Endodermal cell (in vitro differentiated cells): ENCODE results near the gene CPAMD8. TPM values are rescaled to one million over a fixed set of nuclear protein-coding genes. Genes with fewer than 3 reads are reported as not detected.
"Not testable (repeated sequence)": the region's sequence is repeated elsewhere in the genome, so short reads cannot be mapped to it uniquely, and the experiment has no call there.

Source experiments
- DNase-seq: peaks from one replicate; pipeline ENCODE4 v3.0.0-alpha.2; 2017
- H3K27ac ChIP-seq: 2 replicates; pipeline ENCODE4 v1.5.1; 2013; ENCODE audit warnings: mild to moderate bottlenecking, low read depth, low read length, moderate library complexity
- H3K27me3 ChIP-seq: 2 replicates; pipeline ENCODE4 v1.6.1; 2013; ENCODE audit warnings: mild to moderate bottlenecking, low read length, moderate library complexity; ENCODE audit not compliant: insufficient read depth, control insufficient read depth, poor library complexity, severe bottlenecking
- H3K36me3 ChIP-seq: 2 replicates; pipeline ENCODE4 v1.7.0; 2013; ENCODE audit warnings: mild to moderate bottlenecking, low read length, moderate library complexity; ENCODE audit not compliant: control insufficient read depth, insufficient read depth
- H3K4me1 ChIP-seq: one replicate; pipeline ENCODE4 v1.7.0; 2013; ENCODE audit warnings: low read length; ENCODE audit not compliant: control insufficient read depth, insufficient read depth
- H3K4me3 ChIP-seq: 2 replicates; pipeline ENCODE4 v1.5.1; 2013; ENCODE audit warnings: mild to moderate bottlenecking, low read length, moderate library complexity
- H3K9ac ChIP-seq: 2 replicates; pipeline ENCODE4 v1.6.1; 2013; ENCODE audit warnings: mild to moderate bottlenecking, low read length, moderate library complexity; ENCODE audit not compliant: poor library complexity, severe bottlenecking; ENCODE audit errors: extremely low read depth
- H3K9me3 ChIP-seq: 2 replicates; pipeline ENCODE4 v1.6.1; 2013; ENCODE audit warnings: mild to moderate bottlenecking, low read length, moderate library complexity; ENCODE audit not compliant: control insufficient read depth
- H3K27ac Mint-ChIP-seq: 2 replicates; pipeline ENCODE4 v1.8.0; 2020; ENCODE audit warnings: mixed read lengths
- H3K27me3 Mint-ChIP-seq: 2 replicates; pipeline ENCODE4 v1.8.0; 2021; ENCODE audit warnings: mild to moderate bottlenecking, mixed read lengths; ENCODE audit not compliant: insufficient read depth
- H3K36me3 Mint-ChIP-seq: 2 replicates; pipeline ENCODE4 v1.8.0; 2020; ENCODE audit warnings: low read depth, mixed read lengths
- H3K4me1 Mint-ChIP-seq: 2 replicates; pipeline ENCODE4 v1.8.0; 2020; ENCODE audit warnings: mixed read lengths
- H3K4me3 Mint-ChIP-seq: 2 replicates; pipeline ENCODE4 v1.8.0; 2020; ENCODE audit warnings: mild to moderate bottlenecking, moderate library complexity, mixed read lengths
- H3K9me3 Mint-ChIP-seq: 2 replicates; pipeline ENCODE4 v1.8.0; 2020; ENCODE audit warnings: mild to moderate bottlenecking, mixed read lengths
- CTCF ChIP-seq: fragments of 200-600 bp; sonication (generic); conservative IDR thresholded peaks from 2 replicates; pipeline ENCODE4 v1.5.0; 2021; ENCODE audit warnings: antibody characterized with exemption, mild to moderate bottlenecking
- WGBS, 2 experiments: methylation state at CpG; one replicate each; pipeline versions ENCODE4 v1.1.5 to v1.1.7; 2013; ENCODE audit warnings: missing lambda C conversion rate in 2 of 2, mixed read lengths in 1 of 2; ENCODE audit not compliant: insufficient coverage in 1 of 2, insufficient read length in 1 of 2; 5-methylcytosine and 5-hydroxymethylcytosine counted together
- total RNA-seq, 2 donors: library from RNA; stranded (reverse); fragmentation: NEBNext Ultra II Directional in 1 of 2; extraction: Animal tissue kit (Norgen Biotek cat#: 25700) in 1 of 2; gene quantifications; 2 replicates in 1 of 2; 3 replicates in 1 of 2; pipeline ENCODE4 v1.2.1, GENCODE V29; 2021

The CPAMD8 gene
- total RNA-seq, 2 donors from 2014 or later, result 19.7 to 22.9 TPM

GRCh38 chr19:16944626-16945363 lies 81.8 kb downstream of the CPAMD8 start:
- no peaks in the 10 kb centered on the region for H3K4me1 ChIP-seq
- DNase-seq, result no peak
- no peak for TF ChIP-seq CTCF
- 79 to 82% methylated on average over 11 to 14 of the region's 14 CpGs for WGBS, 2 experiments
- H3K27ac ChIP-seq, result no peak overlapping the region
- Mint-ChIP-seq H3K27me3 (no peaks in the 10 kb centered on the region), H3K4me1 (no peaks in the 10 kb centered on the region), H3K4me3 (no peak overlapping the region), H3K9me3 (peaks cover 6% of the 10 kb centered on the region), H3K36me3 (peaks cover 6% of the 10 kb centered on the region), H3K27ac (no peak overlapping the region)
- H3K36me3 ChIP-seq, result no peaks in the 10 kb centered on the region
- H3K27me3 ChIP-seq, result no peaks in the 10 kb centered on the region
- H3K4me3 ChIP-seq, result no peak overlapping the region
- H3K9me3 ChIP-seq, result no peaks in the 10 kb centered on the region
- H3K9ac ChIP-seq, result no peak overlapping the region

- H3K9ac ChIP-seq, result no peak overlapping the region
- no peak for TF ChIP-seq CTCF
- H3K27ac ChIP-seq, result no peak overlapping the region
- H3K9me3 ChIP-seq, result no peaks in the 10 kb centered on the region
- Mint-ChIP-seq H3K9me3 (peaks cover 6% of the 10 kb centered on the region), H3K4me1 (no peaks in the 10 kb centered on the region), H3K27ac (no peak overlapping the region), H3K36me3 (peaks cover 6% of the 10 kb centered on the region), H3K27me3 (no peaks in the 10 kb centered on the region), H3K4me3 (no peak overlapping the region)
- H3K36me3 ChIP-seq, result no peaks in the 10 kb centered on the region
- no peaks in the 10 kb centered on the region for H3K27me3 ChIP-seq
- no peaks in the 10 kb centered on the region for H3K4me1 ChIP-seq
- DNase-seq, result no peak
- H3K4me3 ChIP-seq, result no peak overlapping the region
- WGBS, 2 experiments, result 90% methylated on average over 13 of the region's 13 CpGs
These were observed 82.5 kb downstream of the CPAMD8 start for GRCh38 chr19:16943942-16944625.

- H3K4me3 ChIP-seq, H3K4me1 Mint-ChIP-seq, H3K4me3 Mint-ChIP-seq, H3K27ac Mint-ChIP-seq, H3K36me3 Mint-ChIP-seq, H3K9ac ChIP-seq, H3K9me3 Mint-ChIP-seq, H3K36me3 ChIP-seq, H3K27ac ChIP-seq, H3K4me1 ChIP-seq, DNase-seq, H3K9me3 ChIP-seq, H3K27me3 ChIP-seq, H3K27me3 Mint-ChIP-seq: not testable (repeated sequence)
- 96 to 100% methylated on average over 3 to 7 of the region's 7 CpGs for WGBS, 2 experiments
These were observed 83.5 kb downstream of the CPAMD8 start for GRCh38 chr19:16943090-16943489.
